Skeletal muscle cell (primary cell): Measurements from ENCODE around the gene C17orf107.
"Not testable (repeated sequence)": the region's sequence is repeated elsewhere in the genome, so short reads cannot be mapped to it uniquely, and the experiment has no call there.

Experiments used
- DNase-seq: peaks from one replicate; pipeline ENCODE4 v3.0.0-alpha.2; 2010; ENCODE audit warnings: low read depth
- H3K4me3 ChIP-seq: 2 replicates; pipeline ENCODE4 v1.5.1; 2011; ENCODE audit warnings: low read depth, mild to moderate bottlenecking, control low read depth, low read length, moderate library complexity

Gene C17orf107

DNA sequence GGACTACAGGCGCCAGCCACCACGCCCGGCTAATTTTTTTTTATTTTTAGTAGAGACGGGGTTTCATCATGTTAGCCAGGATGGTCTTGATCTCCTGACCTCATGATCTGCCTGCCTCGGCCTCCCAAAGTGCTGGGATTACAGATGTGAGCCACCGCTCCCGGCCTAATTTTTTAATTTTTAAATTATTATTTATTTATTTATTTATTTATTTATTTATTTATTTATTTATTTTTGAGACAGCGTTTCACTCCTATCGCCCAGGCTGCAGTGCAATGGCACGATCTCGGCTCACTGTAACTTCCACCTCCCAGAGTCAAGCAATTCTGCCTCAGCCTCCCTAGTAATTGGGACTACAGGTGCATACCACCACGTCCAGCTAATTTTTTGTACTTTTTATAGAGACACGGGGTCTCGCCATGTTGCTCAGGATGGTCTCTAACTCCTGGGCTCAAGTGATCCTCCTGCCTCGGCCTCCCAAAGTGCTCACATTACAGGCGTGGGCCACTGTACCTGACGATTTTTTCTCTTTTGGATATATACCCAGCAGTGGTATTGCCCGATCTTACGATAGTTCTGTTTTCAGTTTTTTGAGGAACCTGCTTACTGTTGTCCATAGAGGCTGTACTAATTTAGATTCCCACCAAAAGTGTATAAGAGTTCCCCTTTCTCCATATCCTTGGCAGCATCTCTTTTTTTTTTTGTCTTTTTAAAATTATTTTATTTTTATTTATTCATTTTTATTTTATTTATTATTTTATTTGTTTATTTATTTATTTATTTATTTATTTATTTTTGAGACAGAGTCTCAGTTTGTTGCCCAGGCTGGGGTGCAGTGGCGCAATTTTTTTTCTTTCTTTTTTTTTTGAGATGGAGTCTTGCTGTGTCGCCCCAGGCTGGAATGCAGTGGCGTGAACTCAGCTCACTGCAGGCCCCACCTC, 30.0 kb upstream of the C17orf107 start:
- not testable (repeated sequence) for DNase-seq, H3K4me3 ChIP-seq

DNA sequence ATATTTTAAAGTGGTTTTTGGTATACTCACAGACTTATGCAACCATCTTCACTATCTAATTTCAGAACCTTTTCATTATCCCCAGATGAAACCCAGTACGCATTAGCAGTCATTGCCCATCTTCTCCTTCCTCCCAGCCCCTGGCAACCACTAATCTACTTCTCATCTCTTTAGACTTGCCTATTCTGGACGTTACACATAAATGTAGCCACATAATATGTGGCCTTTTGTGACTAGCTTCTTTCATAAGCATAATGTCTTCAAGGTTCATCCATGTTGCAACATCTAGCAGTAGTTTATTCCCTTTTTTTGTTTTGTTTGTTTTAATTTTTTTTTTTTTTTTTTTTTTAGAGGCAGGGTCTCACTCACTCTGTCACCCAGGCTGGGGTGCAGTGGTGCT, 28.5 kb upstream of the C17orf107 start:
- H3K4me3 ChIP-seq: no peak overlapping the region
- no peak for DNase-seq

DNA sequence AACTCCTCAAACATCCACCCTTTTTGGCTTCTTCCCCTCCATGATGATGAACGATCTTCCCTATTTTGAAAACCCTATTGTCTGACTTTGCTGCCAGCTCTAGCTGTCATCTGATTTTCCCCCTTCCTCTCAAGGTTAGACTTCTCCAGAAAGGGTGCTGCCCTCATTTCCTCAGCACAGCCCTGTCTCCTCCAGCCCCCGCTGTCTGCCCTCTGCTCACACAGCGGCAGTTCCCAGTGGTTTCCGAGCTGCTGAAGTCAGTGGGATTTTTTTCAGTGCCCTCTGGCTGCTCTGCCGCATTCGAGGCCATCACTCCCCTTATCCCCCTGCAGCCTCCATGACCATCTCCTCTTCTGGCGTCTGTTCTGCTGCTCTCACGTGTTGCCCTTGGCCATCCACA, 26.6 kb upstream of the C17orf107 start:
- no peak overlapping the region for H3K4me3 ChIP-seq
- DNase-seq: no peak

DNA sequence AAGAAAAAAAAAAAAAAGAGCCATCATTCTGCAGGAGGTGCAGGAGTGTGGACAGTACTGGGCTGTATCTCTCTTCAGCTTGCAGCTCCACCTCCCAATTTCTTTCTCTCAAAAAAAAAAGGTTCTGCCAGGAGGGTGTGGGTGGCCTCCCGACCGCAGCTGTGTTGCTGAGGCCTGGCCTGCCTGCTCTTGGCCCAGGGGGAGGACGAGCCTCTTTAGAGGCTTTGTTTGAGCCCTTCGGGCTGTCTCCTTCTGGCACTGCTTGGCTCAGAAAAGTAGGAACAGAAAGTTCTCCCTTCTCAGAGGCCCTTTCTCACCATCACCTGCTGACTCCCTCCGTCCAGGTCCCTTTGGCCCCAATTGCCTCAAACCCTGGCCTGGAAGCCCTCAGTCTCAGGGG, 22.2 kb upstream of the C17orf107 start:
- DNase-seq: no peak
- no peak overlapping the region for H3K4me3 ChIP-seq

DNA sequence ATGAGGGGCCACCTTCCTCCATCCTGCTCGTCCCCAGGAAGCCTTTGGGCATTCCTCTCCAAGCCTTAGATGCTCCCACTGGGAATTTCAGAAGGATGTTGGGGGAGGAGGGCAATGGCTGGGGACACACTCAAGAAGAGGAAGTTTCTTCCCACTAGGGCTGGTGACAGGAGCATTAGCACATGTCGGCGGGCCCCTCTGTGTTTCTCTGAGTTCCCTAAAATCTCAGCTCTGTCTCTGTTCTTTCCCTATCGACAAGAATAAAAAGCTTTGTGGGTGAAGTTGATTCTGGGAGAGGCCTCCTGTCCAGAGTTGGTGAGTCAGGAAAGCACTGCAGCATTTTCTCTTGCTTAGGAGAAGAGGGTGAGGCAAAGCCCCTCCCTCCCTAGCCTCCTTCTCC, 19.7 kb upstream of the C17orf107 start:
- DNase-seq: no peak
- H3K4me3 ChIP-seq: no peak overlapping the region

DNA sequence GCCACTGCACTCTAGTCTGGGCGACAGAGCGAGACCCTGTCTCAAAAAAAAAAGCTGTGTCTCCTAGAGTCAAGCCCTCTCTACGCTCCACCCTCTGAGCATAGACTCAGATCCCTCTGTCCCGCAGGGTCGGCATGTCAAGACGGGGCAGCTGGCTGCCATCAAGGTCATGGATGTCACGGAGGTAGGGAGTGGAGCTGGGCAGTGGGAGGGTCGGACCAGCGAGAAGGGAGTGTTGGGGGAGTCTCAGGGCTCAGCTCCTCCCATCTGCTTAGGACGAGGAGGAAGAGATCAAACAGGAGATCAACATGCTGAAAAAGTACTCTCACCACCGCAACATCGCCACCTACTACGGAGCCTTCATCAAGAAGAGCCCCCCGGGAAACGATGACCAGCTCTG, 18.5 kb upstream of the C17orf107 start:
- no peak for DNase-seq
- no peak overlapping the region for H3K4me3 ChIP-seq

DNA sequence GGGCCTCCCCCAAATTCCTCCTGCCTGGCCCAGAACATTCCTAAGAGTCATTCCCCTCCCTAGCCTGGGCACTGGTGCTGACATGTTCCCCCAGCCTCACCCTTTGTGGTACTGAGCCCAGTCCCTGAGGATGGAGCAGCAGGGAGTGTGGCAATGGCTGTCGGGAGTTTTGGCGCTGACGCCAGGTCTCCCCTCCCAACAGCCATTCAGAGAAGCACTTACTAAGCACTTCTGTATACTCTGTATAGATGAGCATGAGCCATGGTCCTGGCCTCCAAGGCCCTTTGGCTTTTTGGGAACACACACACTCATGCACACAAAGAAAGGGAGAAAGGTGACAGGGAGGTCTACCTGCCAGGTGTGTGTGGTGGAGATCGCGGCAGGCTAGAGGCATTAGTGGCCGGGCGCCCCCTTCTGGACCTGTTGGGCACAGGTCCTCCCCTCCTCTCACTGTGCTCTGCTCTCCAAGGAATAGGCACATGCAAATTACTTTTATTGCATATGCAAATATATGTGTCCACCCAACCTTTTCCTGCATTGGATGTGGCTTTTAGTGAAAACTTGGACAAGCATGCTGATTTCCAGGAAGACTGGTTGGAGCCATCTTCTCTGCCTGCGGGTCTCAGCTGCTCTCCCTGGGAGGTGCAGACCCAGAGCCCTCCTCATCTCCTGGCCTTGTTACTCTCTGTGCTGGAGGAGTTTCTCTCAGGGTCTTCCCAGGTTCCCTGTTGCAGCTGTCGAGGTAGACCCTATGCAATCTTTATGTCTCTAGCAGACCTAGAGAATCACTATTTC, 17.4 kb upstream of the C17orf107 start:
- DNase-seq: no peak

DNA sequence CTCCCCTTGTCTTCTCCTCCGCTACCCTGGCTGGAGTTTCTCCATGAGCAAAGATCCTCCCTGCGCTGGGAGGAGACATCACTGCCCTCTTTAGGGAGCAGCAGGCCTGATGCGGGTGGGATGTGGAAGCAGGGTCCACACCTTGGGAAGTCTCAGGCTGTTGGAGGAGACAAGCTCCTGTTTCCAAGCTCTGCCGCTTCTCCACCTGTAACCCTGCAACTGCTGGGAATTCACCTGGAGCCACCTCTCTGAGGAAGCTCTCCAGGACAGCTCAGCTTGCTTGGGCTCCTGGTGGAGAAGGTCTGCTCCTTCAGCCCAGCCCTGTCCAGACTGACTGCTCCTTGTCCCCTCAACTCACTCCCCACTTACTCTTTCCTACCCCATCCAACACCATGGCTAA, 14.8 kb upstream of the C17orf107 start:
- DNase-seq: no peak
- H3K4me3 ChIP-seq: no peak overlapping the region

More for the DNA sequence above, 17.4 kb upstream of the C17orf107 start:
- no peak overlapping the region for H3K4me3 ChIP-seq

DNA sequence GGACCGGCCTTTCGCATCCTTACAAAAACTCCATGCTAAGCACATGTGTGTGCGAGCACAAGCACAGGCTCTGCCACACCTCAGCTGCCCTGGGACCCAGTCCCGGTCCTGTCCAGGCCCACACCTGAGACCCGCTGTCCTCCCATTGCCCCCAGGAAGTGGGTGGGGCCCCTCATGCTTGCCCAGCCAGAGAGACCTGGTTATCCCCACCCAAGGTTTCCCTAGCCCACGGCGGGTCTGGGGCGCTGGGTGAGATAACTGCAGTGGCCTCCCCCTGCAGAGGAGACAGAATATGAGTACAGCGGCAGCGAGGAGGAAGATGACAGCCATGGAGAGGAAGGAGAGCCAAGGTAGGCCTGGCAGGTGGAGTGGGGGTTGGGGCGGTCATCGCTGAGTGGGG, 12.5 kb upstream of the C17orf107 start:
- H3K4me3 ChIP-seq: no peak overlapping the region
- DNase-seq: no peak

DNA sequence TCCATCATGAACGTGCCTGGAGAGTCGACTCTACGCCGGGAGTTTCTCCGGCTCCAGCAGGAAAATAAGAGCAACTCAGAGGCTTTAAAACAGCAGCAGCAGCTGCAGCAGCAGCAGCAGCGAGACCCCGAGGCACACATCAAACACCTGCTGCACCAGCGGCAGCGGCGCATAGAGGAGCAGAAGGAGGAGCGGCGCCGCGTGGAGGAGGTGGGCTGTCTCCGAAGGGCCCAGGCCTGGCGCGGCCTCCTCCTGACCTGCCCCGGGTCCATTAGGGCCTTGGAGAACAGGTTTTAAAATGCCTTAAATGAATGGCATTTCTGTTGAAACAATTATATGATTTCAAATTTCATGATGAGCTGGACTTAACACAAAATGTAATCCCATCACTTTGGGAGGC, 11.8 kb upstream of the C17orf107 start:
- no peak for DNase-seq
- no peak overlapping the region for H3K4me3 ChIP-seq

DNA sequence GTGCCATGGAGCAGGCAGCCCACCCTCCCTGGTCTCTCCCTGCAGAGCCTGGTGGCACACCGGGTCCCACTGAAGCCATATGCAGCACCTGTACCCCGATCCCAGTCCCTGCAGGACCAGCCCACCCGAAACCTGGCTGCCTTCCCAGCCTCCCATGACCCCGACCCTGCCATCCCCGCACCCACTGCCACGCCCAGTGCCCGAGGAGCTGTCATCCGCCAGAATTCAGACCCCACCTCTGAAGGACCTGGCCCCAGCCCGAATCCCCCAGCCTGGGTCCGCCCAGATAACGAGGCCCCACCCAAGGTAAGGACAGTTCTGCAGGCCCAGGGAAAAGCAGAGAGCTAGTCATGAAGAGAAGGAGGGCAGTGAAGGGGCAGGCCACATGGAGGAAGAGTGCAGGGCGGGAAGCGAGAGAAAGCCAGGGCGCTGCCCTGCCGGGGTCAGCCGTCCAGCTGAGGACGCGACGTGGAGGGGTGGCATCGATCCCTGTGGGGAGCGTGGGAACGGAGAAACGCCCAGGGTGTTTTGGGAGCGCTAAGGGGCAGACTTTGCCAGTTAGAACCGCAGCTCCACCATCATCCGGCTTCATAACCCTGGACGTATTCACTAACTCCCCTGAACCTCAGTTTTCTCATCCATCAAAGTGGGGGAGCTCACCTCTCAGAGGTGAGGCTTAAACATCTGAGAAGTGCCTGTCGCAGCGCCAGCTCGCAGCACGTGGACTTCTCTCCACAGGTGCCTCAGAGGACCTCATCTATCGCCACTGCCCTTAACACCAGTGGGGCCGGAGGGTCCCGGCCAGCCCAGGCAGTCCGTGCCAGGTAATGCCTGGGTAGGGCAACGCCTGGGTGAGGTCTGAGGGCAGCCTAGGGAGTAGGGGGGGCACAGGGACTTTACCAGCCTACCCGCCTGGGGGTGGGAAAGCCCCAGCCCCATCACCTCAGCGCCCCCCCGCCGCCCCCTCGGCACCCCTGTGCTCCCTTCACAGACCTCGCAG, 7.6 kb upstream of the C17orf107 start:
- no peak for DNase-seq
- H3K4me3 ChIP-seq: no peak overlapping the region

DNA sequence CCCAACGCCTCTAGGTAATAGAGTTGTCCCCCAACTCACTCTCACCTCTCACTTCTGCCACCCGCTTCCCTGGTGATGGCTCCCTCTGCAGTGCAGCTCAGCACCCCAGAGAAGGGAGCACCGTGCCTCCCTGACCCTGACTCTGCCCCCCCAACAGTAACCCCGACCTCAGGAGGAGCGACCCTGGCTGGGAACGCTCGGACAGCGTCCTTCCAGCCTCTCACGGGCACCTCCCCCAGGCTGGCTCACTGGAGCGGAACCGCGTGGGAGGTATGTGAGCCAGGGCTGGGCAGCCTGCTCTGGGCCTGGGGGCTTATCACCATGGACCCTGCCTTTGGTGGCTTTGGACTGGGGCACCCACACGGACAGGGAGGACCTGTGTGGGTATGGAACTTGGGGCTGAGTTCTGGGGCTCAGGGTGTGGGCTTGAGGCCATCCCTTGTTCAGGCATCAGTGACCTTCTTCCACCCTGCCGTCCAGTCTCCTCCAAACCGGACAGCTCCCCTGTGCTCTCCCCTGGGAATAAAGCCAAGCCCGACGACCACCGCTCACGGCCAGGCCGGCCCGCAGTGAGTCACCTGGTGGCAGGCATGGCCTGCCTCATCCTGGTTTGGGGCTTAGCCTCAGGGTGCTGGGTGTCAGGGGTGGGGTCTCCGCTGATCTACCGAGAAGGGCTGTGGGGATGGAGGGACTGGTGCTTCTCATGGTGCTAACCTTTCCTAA, 6.7 kb upstream of the C17orf107 start:
- no peak for DNase-seq
- no peak overlapping the region for H3K4me3 ChIP-seq

DNA sequence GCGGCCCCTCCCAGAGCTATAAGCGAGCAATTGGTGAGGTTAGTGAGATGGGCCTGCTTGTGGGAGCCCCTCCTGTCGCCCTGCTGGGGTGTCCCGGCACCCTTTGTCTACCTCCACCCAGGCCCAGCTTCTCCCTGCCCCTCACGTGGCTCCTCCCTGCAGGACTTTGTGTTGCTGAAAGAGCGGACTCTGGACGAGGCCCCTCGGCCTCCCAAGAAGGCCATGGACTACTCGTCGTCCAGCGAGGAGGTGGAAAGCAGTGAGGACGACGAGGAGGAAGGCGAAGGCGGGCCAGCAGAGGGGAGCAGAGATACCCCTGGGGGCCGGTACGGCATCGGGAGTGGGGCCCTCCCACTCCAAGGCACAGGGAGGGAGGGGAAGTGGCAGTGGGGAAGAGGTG, 6.1 kb upstream of the C17orf107 start:
- no peak for DNase-seq

DNA sequence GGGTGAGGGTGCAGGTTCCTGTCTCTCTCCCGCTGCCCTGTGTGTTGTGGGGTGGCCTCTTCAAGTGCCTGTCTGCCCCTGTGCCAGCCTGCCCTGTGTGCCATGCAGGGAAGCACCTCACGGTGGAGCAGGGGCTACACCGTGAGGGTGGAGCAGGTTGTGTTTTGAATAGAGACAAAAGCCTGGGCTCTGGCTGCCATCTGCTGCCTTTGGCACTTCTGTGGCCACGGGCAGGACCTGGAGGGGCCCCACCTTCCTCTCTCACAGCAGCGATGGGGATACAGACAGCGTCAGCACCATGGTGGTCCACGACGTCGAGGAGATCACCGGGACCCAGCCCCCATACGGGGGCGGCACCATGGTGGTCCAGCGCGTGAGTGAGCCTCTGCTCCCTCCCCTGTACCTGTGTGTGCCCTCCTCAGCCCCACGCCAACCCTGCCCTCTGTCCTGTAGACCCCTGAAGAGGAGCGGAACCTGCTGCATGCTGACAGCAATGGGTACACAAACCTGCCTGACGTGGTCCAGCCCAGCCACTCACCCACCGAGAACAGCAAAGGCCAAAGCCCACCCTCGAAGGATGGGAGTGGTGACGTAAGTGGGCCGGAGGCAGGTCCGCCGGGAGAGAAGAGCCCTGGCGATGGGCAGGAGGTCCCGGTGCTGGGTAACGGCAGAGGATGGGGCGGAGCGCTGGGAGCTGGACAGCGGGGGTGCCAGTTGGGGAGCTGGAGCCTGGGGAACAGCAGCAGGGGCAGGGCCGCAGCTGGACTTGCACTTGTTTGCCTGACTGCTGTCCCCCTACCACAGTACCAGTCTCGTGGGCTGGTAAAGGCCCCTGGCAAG, 5.4 kb upstream of the C17orf107 start:
- no peak for DNase-seq
- H3K4me3 ChIP-seq: no peak overlapping the region

More for the DNA sequence above, 6.1 kb upstream of the C17orf107 start:
- no peak overlapping the region for H3K4me3 ChIP-seq

DNA sequence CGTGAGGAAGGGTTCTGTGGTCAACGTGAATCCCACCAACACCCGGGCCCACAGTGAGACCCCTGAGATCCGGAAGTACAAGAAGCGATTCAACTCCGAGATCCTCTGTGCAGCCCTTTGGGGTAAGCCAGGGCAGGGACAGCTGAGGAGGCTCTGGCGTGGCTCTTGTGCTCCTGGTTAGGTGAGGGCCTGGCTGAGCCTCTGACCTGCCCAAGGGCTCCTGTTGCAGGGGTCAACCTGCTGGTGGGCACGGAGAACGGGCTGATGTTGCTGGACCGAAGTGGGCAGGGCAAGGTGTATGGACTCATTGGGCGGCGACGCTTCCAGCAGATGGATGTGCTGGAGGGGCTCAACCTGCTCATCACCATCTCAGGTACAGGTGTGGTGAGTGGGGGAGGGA, 4.2 kb upstream of the C17orf107 start:
- DNase-seq: no peak
- H3K4me3 ChIP-seq: no peak overlapping the region

DNA sequence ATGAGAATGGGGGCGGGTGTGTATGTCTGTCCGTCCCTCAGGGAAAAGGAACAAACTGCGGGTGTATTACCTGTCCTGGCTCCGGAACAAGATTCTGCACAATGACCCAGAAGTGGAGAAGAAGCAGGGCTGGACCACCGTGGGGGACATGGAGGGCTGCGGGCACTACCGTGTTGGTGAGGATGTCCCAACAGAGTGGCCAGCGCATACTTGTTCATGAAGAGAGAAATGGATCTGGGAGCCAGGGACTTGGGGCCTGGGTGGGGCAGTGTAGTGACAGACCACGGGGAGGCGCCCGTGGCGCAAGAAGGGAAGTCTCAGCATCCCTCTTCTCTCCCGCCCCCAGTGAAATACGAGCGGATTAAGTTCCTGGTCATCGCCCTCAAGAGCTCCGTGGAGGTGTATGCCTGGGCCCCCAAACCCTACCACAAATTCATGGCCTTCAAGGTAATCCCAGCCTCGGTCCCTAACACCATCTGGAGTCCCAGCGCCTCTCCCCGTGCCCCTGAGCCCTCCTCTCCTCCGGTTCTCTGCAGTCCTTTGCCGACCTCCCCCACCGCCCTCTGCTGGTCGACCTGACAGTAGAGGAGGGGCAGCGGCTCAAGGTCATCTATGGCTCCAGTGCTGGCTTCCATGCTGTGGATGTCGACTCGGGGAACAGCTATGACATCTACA, 3.5 kb upstream of the C17orf107 start:
- H3K4me3 ChIP-seq: no peak overlapping the region
- DNase-seq: no peak

DNA sequence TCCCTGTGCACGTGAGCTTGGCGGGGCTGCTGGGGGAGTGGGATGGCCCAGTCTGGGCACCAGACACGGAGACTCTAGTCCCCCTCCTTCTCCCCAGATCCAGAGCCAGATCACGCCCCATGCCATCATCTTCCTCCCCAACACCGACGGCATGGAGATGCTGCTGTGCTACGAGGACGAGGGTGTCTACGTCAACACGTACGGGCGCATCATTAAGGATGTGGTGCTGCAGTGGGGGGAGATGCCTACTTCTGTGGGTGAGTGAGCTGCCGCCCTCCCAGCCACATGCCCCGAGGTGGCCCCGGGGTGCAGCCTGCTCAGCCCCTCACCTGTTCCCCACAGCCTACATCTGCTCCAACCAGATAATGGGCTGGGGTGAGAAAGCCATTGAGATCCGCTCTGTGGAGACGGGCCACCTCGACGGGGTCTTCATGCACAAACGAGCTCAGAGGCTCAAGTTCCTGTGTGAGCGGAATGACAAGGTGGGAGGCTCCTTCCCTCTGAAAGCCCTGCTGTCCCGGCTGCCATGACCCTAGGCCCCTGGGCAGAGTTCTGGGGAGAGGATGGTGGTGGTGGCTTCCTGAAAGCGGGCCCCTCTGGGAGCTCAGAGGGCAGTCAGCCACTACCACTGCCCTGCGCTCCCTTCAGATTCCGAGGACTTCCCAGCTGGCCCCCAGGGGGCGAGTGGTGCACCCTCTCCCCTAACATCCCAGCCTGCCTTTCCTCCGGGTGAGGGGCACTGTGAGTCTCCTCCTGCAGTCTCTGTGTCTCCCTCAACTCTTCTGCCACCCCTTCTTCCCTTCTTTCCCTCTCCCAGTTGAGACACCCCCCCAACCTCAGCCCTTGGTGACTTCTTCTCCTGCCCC, 2.8 kb upstream of the C17orf107 start:
- no peak for DNase-seq
- no peak overlapping the region for H3K4me3 ChIP-seq
